Keratinocyte (primary cell): Measurements from ENCODE around the gene ASB10.

ENCODE experiments used
- EZH2 ChIP-seq: IDR thresholded peaks from one replicate; pipeline ENCODE4 v1.6.1; 2012; ENCODE audit warnings: inconsistent platforms, mild to moderate bottlenecking, low read length, moderate library complexity
- TF ChIP-seq, protein P1 (sequence below), 3 experiments: IDR thresholded peaks in 1 of 3; conservative IDR thresholded peaks in 1 of 3; optimal IDR thresholded peaks in 1 of 3; 2 replicates in 2 of 3; 3 replicates in 1 of 3; pipeline versions ENCODE3 to v1.5.1; 2011; ENCODE audit warnings: low read length in 3 of 3, mild to moderate bottlenecking in 3 of 3, moderate library complexity in 2 of 3, control low read depth in 1 of 3, inconsistent platforms in 1 of 3; ENCODE audit not compliant: insufficient read depth in 2 of 3; ENCODE audit errors: extremely low read depth in 1 of 3

DNA sequence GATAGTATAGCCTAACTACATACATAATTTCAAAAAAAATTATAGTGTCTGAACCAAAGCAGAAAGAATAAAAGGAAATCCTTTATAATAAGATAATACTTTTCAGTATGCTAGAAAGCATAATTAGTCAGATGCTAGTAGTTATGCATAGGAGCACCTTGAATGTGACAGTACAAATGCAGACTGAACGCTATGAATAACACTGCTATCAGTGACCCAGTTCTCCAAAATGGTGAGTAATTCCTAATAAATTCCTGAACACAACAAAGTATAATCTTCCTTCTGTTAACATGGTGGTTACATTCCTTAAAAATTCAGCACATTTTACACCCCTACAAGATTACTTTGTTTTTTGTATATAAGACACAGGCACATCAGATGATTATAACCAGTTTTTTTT lies 44.0 kb upstream of the ASB10 start:
- TF ChIP-seq, protein P1, sequence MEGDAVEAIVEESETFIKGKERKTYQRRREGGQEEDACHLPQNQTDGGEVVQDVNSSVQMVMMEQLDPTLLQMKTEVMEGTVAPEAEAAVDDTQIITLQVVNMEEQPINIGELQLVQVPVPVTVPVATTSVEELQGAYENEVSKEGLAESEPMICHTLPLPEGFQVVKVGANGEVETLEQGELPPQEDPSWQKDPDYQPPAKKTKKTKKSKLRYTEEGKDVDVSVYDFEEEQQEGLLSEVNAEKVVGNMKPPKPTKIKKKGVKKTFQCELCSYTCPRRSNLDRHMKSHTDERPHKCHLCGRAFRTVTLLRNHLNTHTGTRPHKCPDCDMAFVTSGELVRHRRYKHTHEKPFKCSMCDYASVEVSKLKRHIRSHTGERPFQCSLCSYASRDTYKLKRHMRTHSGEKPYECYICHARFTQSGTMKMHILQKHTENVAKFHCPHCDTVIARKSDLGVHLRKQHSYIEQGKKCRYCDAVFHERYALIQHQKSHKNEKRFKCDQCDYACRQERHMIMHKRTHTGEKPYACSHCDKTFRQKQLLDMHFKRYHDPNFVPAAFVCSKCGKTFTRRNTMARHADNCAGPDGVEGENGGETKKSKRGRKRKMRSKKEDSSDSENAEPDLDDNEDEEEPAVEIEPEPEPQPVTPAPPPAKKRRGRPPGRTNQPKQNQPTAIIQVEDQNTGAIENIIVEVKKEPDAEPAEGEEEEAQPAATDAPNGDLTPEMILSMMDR (optimal IDR thresholded peaks at IDR 0.05 in 1 of 3, IDR thresholded peaks at IDR 0.05 in 1 of 3, conservative IDR thresholded peaks at IDR 0.05 in 1 of 3; ENCODE audit: extremely low read depth in 1 of 3, insufficient read depth in 2 of 3, low read length in 3 of 3), result no peak
- no peak for TF ChIP-seq EZH2
